Endothelial cell of umbilical vein (primary cell): ENCODE results near the gene WNT7B. TPM values are rescaled to one million over a fixed set of nuclear protein-coding genes. Genes with fewer than 3 reads are reported as not detected.

Experiments
- BruUV-seq: library from RNA; stranded (reverse); fragments of 400-500 nt; replicated peaks from 2 replicates; lab custom pipeline; 2021; lab: Mats Ljungman, UMichigan
- CTCF ChIA-PET: fragments of 300-600, 350-600 bp; sonication (Branson Sonifier 250); formaldehyde crosslinking; loops from one replicate; lab custom pipeline; 2021; ENCODE audit warnings: antibody characterized with exemption, inconsistent platforms; lab: Charles Lee
- POLR2A ChIA-PET: fragments of 300-600, 350-600 bp; sonication (Branson Sonifier 250); formaldehyde crosslinking; loops from one replicate; lab custom pipeline; 2021; ENCODE audit warnings: antibody characterized with exemption, inconsistent platforms; lab: Charles Lee
- DNase-seq: peaks from one replicate; pipeline ENCODE4 v3.0.0-alpha.2; 2011; ENCODE audit warnings: low read depth, low spot score
- FAIRE-seq: peaks from 2 replicates; lab custom pipeline; 2011; peaks lifted over from hg19 to GRCh38; lab: Jason Lieb, UNC
- H2AFZ ChIP-seq: 2 replicates; pipeline ENCODE4 v1.6.0; 2012; ENCODE audit warnings: low read depth, low read length, control low read depth, inconsistent platforms
- H3K27ac ChIP-seq: 2 replicates; pipeline ENCODE4 v1.5.1; 2011; ENCODE audit warnings: low read depth, mild to moderate bottlenecking, control low read depth, low read length, moderate library complexity; ENCODE audit not compliant: insufficient read depth
- H3K27me3 ChIP-seq, 2 experiments: 2 replicates each; pipeline versions ENCODE4 v1.6.0 to v1.6.1; 2011; ENCODE audit warnings: low read length in 2 of 2, mixed read lengths in 1 of 2; ENCODE audit not compliant: control insufficient read depth in 2 of 2, insufficient read depth in 2 of 2
- H3K36me3 ChIP-seq, 2 experiments: 2 replicates in 1 of 2; 3 replicates in 1 of 2; pipeline ENCODE4 v1.5.1; 2011; ENCODE audit warnings: low read length in 2 of 2, mild to moderate bottlenecking in 1 of 2, moderate library complexity in 1 of 2; ENCODE audit not compliant: control insufficient read depth in 2 of 2, insufficient read depth in 2 of 2; ENCODE audit errors: extremely low read depth in 1 of 2
- H3K4me1 ChIP-seq: 3 replicates; pipeline ENCODE4 v1.5.1; 2011; ENCODE audit warnings: mild to moderate bottlenecking, low read length; ENCODE audit not compliant: control insufficient read depth, insufficient read depth; ENCODE audit errors: extremely low read depth
- H3K4me2 ChIP-seq: 2 replicates; pipeline ENCODE4 v1.6.1; 2011; ENCODE audit warnings: low read length, control low read depth, mixed read lengths; ENCODE audit not compliant: insufficient read depth
- H3K4me3 ChIP-seq, 3 experiments: fragments of 200-600 bp in 1 of 3; sonication (generic), shearing (Covaris generic) in 1 of 3; replicated peaks in 1 of 3; 2 replicates each; pipeline ENCODE4 v1.5.1; 2011 to 2016; ENCODE audit warnings: control low read depth in 3 of 3, low read length in 3 of 3, mild to moderate bottlenecking in 2 of 3, inconsistent platforms in 1 of 3, low read depth in 1 of 3, moderate library complexity in 1 of 3; ENCODE audit not compliant: insufficient read depth in 1 of 3
- H3K79me2 ChIP-seq: 2 replicates; pipeline ENCODE4 v1.6.0; 2012; ENCODE audit warnings: low read length, inconsistent platforms; ENCODE audit not compliant: control insufficient read depth, insufficient read depth
- H3K9ac ChIP-seq: replicated peaks from 2 replicates; pipeline ENCODE3; 2011; ENCODE audit warnings: low read length, control low read depth; ENCODE audit not compliant: insufficient read depth; ENCODE audit errors: extremely low read depth
- H3K9me1 ChIP-seq: replicated peaks from 3 replicates; pipeline ENCODE4 v1.6.0; 2011; ENCODE audit warnings: mild to moderate bottlenecking, low read length; ENCODE audit not compliant: control insufficient read depth, insufficient read depth; ENCODE audit errors: extremely low read depth
- H3K9me3 ChIP-seq: replicated peaks from 2 replicates; pipeline ENCODE4 v1.5.1; 2012; ENCODE audit warnings: low read length, inconsistent platforms; ENCODE audit not compliant: control insufficient read depth, insufficient read depth
- H4K20me1 ChIP-seq: replicated peaks from 2 replicates; pipeline ENCODE3; 2011; ENCODE audit warnings: mild to moderate bottlenecking, low read length; ENCODE audit not compliant: control insufficient read depth, insufficient read depth; ENCODE audit errors: extremely low read depth
- EZH2 ChIP-seq: IDR thresholded peaks from 2 replicates; pipeline ENCODE4 v1.6.1; 2012; ENCODE audit warnings: borderline replicate concordance, low read depth, mild to moderate bottlenecking, moderate library complexity, low read length, inconsistent platforms; ENCODE audit not compliant: severe bottlenecking
- FOS ChIP-seq: IDR thresholded peaks from 2 replicates; pipeline ENCODE4 v1.6.1; 2011; ENCODE audit warnings: mild to moderate bottlenecking, low read length, moderate library complexity, borderline replicate concordance; ENCODE audit not compliant: insufficient read depth
- GATA2 ChIP-seq: IDR thresholded peaks from 2 replicates; pipeline ENCODE4 v1.7.0; 2011; ENCODE audit warnings: low read depth, mild to moderate bottlenecking, moderate library complexity, mixed read lengths, low read length; ENCODE audit not compliant: insufficient read length, insufficient read depth
- JUN ChIP-seq: IDR thresholded peaks from 2 replicates; pipeline ENCODE4 v1.6.1; 2011; ENCODE audit warnings: borderline replicate concordance, low read depth; ENCODE audit not compliant: insufficient read length, insufficient read depth
- POLR2A ChIP-seq: IDR thresholded peaks from 2 replicates; pipeline ENCODE4 v1.6.1; 2012; ENCODE audit warnings: low read depth, mild to moderate bottlenecking, control low read depth, low read length
- POLR2AphosphoS5 ChIP-seq: IDR thresholded peaks from 2 replicates; pipeline ENCODE4 v1.6.1; 2012; ENCODE audit warnings: low read depth, mild to moderate bottlenecking, control low read depth, low read length, moderate library complexity; ENCODE audit not compliant: insufficient read depth
- dilution Hi-C: fragments of 300-500 bp; cut with MboI; formaldehyde crosslinking; loops from one replicate; pipeline ENCODE4 v1.15.0; 2019; ENCODE audit warnings: low sequenced_read_pairs; ENCODE audit not compliant: extremely low pct_ligation_motif_present
- intact Hi-C: fragments of 100-400 bp; cut with micrococcal nuclease; formaldehyde crosslinking; loops from one replicate; pipeline ENCODE4 v1.10.0; 2022
- polyA plus RNA-seq, 4 experiments: library from polyadenylated mRNA; depleted of rRNA in 3 of 4; stranded (reverse) in 3 of 4; unstranded in 1 of 4; fragments of >200 nt; gene quantifications; 2 replicates each; pipeline versions ENCODE4 v1.2.1 to v1.2.3, GENCODE V29; 2011 to 2012; ENCODE audit warnings: missing spikeins in 1 of 4
- total RNA-seq: library from RNA; stranded (reverse); gene quantifications from 2 replicates; pipeline ENCODE4 v1.2.3, GENCODE V29; 2021
- TF ChIP-seq, protein P1 (sequence below): IDR thresholded peaks from 2 replicates; pipeline ENCODE4 v1.6.1; 2011; ENCODE audit not compliant: insufficient read depth, insufficient read length

The WNT7B gene
- total and polyA plus RNA-seq, 2 donors (not counting 3 experiments of a cell fraction or from before 2014, with no cell fraction given): not detected

DNA sequence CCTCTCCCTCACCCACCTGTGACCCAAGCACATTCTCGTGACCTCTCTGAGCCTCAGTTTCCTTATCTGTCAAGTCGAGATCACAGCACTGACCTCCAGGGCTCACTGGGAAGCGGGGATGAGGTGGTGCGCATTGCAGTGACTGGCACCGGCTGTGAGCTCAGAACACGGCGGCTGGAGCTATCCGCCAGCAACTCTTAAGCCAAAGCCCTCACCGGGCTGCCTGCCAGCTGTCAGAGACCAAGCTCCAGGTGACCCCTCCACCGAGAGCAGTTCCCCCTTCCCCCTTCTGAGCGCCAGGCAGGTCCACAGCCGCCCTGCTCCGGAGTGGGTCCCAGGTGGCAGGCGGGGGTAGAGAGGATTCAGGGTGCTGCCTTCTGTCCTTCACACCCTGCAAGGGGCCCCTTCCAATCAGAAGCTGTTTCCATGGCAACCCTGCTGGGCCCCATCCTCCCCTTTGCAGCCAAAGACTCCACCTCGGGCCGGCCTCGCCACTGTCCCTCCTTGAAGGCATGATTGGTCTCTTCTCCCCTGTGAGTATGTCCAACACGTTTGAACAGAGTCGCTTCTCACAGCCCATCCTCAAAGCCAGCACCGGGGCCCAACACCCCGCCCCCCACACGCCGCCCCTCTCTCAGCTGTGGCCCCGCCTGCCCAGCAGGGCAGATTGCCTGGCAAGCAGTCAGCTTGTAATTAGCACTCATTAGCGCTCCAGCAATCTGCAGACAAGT, 98.7 kb downstream of the WNT7B start:
- Histone ChIP-seq H3K9me1 (no peaks in the 10 kb centered on the region), H3K4me2 (no peak overlapping the region), H2AFZ (no peak overlapping the region), H3K27ac (no peak overlapping the region), H3K27me3 (peaks cover 45 to 54% of the 10 kb centered on the region in 2 experiments), H3K36me3 (no peaks in the 10 kb centered on the region), H3K9me3 (no peaks in the 10 kb centered on the region), H4K20me1 (no peaks in the 10 kb centered on the region), H3K4me1 (no peaks in the 10 kb centered on the region), H3K4me3 (no peak overlapping the region), H3K79me2 (no peaks in the 10 kb centered on the region), H3K9ac (no peak overlapping the region)
- no peak for FAIRE-seq
- TF ChIP-seq FOS: no peak
- TF ChIP-seq EZH2: peak; percentile 64
- ChIA-PET CTCF (interaction anchor here (1.6 to 2.0 kb wide), 2 partner anchors 10 to 15 kb away, joined by 3 to 11 read pairs; no protein-coding TSS in a partner anchor), POLR2A (no interaction called here)
- no TSS peak for BruUV-seq
- dilution Hi-C loops: no loop called here
- DNase-seq: no peak
- intact Hi-C loops: no loop called here

DNA sequence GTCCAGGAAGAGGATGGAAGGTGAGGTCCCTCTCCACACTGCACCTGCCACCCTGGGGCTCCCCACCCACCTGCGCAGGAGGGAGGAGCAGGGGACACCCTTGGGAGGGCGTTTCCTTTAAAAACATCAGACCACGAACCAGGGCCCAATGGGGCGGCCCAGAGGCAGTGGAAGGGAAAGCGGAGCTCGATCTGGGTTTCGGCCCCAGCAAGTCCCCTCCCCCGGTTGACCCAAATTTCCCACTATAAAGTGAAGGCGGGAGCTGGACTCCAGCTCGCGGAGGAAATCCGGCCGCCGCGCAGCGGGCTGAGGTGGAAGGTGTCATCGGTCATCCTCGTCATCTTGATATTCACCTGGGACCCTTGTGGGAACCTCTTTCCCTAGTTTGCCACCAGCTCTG, 99.3 kb downstream of the WNT7B start:
- no peaks in the 10 kb centered on the region for H4K20me1 ChIP-seq
- no peak for DNase-seq
- ChIA-PET POLR2A (no interaction called here), CTCF (interaction anchor here (1.6 to 2.4 kb wide), 3 partner anchors 10 to 15 kb away, joined by 3 to 12 read pairs (median 11); no protein-coding TSS in a partner anchor)
- H3K79me2 ChIP-seq: no peaks in the 10 kb centered on the region
- H3K36me3 ChIP-seq: no peaks in the 10 kb centered on the region
- intact Hi-C loops: no loop called here
- TF ChIP-seq GATA2 (no peak), POLR2AphosphoS5 (no peak), JUN (no peak), POLR2A (no peak)
- TF ChIP-seq, protein P1, sequence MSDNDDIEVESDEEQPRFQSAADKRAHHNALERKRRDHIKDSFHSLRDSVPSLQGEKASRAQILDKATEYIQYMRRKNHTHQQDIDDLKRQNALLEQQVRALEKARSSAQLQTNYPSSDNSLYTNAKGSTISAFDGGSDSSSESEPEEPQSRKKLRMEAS: no peak
- no peaks in the 10 kb centered on the region for H3K9me3 ChIP-seq
- H3K27me3 ChIP-seq: peaks cover 45 to 59% of the 10 kb centered on the region in 2 experiments
- H3K4me1 ChIP-seq: no peaks in the 10 kb centered on the region
- BruUV-seq: no TSS peak
- dilution Hi-C loops: no loop called here
- H3K9me1 ChIP-seq: no peaks in the 10 kb centered on the region
- no peak overlapping the region for H3K4me3 ChIP-seq
- no peak overlapping the region for H2AFZ ChIP-seq
- FAIRE-seq: no peak
- no peak overlapping the region for H3K4me2 ChIP-seq
- H3K9ac ChIP-seq: no peak overlapping the region
- no peak overlapping the region for H3K27ac ChIP-seq
